ENCODE data around the gene ITPR1.
"Not testable (repeated sequence)": the region's sequence is repeated elsewhere in the genome, so short reads cannot be mapped to it uniquely, and the experiment has no call there.

The ITPR1 gene

DNA sequence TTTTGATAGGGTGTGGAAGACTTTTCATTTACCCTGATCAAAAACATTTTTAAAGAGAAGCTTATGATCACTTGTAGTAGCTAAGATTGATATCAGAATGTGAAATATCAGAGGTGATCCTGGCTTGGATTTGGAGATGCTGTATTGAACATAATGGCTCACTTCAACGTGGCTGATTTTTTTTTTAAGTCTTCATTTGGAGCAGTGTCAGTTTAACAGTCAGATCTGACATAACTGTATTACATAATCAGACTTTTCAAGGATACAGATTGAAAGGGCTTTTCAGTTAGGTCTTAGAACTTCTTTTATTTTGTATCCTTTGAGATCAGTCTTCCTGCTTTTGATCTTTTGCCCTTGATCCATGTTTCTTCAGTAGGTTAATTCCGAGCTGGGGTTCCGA lies 98.5 kb downstream of the ITPR1 start:
- TF ChIP-seq, protein P1, sequence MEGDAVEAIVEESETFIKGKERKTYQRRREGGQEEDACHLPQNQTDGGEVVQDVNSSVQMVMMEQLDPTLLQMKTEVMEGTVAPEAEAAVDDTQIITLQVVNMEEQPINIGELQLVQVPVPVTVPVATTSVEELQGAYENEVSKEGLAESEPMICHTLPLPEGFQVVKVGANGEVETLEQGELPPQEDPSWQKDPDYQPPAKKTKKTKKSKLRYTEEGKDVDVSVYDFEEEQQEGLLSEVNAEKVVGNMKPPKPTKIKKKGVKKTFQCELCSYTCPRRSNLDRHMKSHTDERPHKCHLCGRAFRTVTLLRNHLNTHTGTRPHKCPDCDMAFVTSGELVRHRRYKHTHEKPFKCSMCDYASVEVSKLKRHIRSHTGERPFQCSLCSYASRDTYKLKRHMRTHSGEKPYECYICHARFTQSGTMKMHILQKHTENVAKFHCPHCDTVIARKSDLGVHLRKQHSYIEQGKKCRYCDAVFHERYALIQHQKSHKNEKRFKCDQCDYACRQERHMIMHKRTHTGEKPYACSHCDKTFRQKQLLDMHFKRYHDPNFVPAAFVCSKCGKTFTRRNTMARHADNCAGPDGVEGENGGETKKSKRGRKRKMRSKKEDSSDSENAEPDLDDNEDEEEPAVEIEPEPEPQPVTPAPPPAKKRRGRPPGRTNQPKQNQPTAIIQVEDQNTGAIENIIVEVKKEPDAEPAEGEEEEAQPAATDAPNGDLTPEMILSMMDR (IDR thresholded peaks at IDR 0.05; ENCODE audit: extremely low read depth, insufficient read depth, missing control alignments): no peak
- in situ Hi-C loops (cut with MboI; ENCODE audit: low pct_unique_long_range_greater_than_20kb, low sequenced_read_pairs, unreplicated experiment): no loop called here

DNA sequence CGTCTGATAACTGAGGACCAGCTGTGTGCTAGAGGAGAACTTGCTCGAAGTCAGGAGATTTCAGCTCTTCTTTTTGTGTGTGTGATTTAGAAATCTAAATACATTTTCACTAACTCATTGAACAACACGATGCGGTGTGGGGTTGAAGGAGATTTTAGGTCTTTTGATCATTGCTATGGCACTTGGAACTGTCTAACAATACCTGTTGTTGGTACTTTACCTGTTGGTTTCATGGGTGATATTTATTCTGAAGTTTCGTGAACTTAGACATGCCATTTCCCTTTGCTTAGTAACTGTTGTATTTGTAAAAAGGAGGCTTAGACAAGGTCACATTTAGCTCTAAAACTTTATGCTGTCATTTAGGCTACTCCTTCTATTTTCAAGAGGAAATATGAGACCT lies 99.9 kb downstream of the ITPR1 start:
- TF ChIP-seq, protein P1 (IDR thresholded peaks at IDR 0.05; ENCODE audit: extremely low read depth, insufficient read depth, missing control alignments): no peak
- in situ Hi-C loops (cut with MboI; ENCODE audit: low pct_unique_long_range_greater_than_20kb, low sequenced_read_pairs, unreplicated experiment): no loop called here
- DNase-seq (ENCODE audit: low spot score): no peak

More for the DNA sequence above, 98.5 kb downstream of the ITPR1 start:
- DNase-seq (ENCODE audit: low spot score): no peak

DNA sequence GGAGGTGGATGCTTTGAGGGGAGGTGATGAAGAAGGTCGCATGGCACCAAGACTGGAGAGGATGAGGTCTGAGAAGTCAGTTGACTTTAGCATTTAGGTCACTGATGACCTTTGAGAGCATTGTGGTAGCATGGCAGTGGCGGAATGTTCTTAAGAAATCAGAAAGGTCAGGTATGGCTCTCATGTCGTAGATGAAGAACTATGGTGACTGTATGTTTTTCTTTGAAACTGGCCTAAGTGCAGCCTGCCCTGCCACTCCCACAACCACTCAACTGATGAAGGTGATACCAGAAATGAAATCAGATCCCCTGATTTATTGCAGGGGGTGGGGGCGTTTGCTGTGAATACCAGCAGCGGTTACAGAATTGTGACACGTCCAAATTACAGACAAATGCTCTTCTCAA lies 102.6 kb downstream of the ITPR1 start:
- no peak for DNase-seq (ENCODE audit: low spot score)
- in situ Hi-C loops (cut with MboI; ENCODE audit: low pct_unique_long_range_greater_than_20kb, low sequenced_read_pairs, unreplicated experiment): no loop called here
- TF ChIP-seq, protein P1 (IDR thresholded peaks at IDR 0.05; ENCODE audit: extremely low read depth, insufficient read depth, missing control alignments): no peak

DNA sequence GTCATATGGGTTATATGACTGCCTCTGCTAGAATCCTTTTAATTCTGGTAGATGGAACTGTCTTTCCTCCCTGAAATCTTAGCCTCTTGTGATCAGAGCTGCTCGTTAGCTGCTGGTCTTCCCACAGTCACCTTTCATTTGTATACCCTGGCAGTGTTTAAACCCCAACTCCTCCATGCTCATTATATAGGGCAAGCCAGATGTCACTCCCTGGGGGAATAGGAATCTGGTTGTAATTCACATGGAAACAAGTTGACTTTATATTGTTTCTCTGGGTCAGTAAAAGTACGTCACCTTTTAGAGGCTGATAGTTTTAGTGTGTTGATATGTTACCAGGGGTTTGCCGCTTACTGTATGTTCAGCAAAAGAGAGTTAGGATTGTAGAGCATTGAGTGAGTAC lies 103.5 kb downstream of the ITPR1 start:
- TF ChIP-seq, protein P1 (IDR thresholded peaks at IDR 0.05; ENCODE audit: extremely low read depth, insufficient read depth, missing control alignments): no peak
- in situ Hi-C loops (cut with MboI; ENCODE audit: low pct_unique_long_range_greater_than_20kb, low sequenced_read_pairs, unreplicated experiment): no loop called here
- DNase-seq (ENCODE audit: low spot score): no peak

DNA sequence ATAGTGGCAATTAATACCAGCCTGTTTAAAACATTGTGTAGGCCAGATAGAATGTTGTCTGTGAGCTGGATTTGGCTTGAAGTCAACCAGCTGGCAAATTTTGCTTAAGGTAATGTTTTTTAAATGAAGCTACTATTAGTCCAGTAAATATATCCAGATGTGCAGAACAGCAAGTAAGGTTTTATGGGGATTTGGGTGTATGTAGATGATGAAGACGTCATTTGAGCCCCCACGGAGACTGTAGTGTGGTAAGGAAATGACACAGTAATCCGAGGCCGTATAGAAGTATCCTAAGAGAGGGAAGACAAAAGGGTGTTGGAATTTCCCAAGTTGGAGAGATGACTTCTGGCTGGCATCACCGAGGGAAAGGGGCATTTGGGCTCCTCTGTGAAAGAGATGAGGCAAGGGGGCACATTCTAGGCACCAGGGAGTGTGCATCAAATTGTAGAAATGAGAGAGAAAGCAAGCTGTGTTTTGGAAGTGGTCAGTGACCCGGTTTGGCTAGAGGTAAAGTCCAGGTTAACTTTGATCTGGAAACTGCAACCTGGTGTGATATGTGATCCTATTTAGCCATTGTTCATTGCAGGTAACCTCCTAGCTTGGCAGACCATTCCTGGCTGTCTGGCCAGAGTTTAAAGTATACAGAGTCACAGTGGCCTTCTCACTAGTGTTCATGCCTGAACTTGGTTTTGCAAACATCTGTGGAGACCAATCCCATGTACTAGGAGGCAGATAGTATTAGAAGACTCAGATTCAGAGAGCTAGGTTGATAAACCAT lies 104.2 kb downstream of the ITPR1 start:
- TF ChIP-seq, protein P1 (IDR thresholded peaks at IDR 0.05; ENCODE audit: extremely low read depth, insufficient read depth, missing control alignments): no peak
- in situ Hi-C loops (cut with MboI; ENCODE audit: low pct_unique_long_range_greater_than_20kb, low sequenced_read_pairs, unreplicated experiment): no loop called here
- DNase-seq (ENCODE audit: low spot score): no peak

DNA sequence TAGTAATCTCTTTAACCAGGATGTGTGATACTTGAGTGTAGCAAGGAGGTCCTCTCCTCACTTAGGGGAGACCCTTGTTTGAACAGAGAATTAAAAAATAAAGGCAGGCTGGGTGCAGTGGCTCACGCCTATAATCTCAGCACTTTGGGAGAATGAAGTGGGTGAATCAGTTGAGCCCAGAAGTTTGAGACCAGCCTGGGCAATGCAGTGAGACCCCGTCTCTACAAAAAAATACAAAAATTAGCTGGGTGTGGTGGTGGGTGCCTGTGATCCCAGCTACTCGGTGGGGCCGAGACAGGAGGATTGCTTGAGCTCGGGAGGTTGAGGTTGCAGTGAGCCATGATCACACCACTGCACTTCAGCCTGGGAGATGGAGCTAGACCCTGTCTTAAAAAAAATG lies 105.1 kb downstream of the ITPR1 start:
- DNase-seq (ENCODE audit: low spot score); in situ Hi-C loops (cut with MboI; ENCODE audit: low pct_unique_long_range_greater_than_20kb, low sequenced_read_pairs, unreplicated experiment): not testable (repeated sequence)

DNA sequence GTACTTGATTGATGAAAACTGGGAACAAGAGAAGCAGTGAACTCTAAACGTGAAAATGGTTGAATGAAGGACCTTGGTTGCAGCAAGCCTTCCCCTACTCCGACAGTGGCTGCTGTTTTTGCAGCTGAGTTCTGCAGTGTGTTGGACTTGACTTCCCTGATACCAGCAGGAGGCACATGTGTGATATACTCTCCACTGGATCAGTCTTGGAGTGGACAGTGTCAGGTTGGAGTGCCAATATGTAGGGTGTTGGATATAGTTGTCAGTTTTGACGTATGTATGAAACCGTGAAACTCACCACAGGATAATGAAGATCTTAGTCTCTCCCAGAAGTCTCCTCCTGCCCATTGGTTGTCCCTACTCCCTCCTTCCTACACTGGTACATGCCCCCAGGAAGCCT lies 106.5 kb downstream of the ITPR1 start:
- TF ChIP-seq, protein P1 (IDR thresholded peaks at IDR 0.05; ENCODE audit: extremely low read depth, insufficient read depth, missing control alignments): no peak
- in situ Hi-C loops (cut with MboI; ENCODE audit: low pct_unique_long_range_greater_than_20kb, low sequenced_read_pairs, unreplicated experiment): no loop called here
- DNase-seq (ENCODE audit: low spot score): no peak
